H1 (cell line): ENCODE data around the gene TAOK2. TPM values are rescaled to one million over a fixed set of nuclear protein-coding genes. Genes with fewer than 3 reads are reported as not detected.

Source experiments
- CEBPB ChIP-seq: IDR thresholded peaks from 2 replicates; pipeline ENCODE4 v1.6.1; 2012; ENCODE audit warnings: low read depth, low read length
- CTBP2 ChIP-seq: IDR thresholded peaks from 2 replicates; pipeline ENCODE4 v1.7.0; 2011; ENCODE audit warnings: borderline replicate concordance, mild to moderate bottlenecking, moderate library complexity, mixed read lengths, low read length; ENCODE audit not compliant: insufficient read depth, insufficient read length
- JUN ChIP-seq: IDR thresholded peaks from 2 replicates; pipeline ENCODE4 v1.6.1; 2011; ENCODE audit warnings: low read depth, mild to moderate bottlenecking, improper control_type of control experiment, low read length
- KDM1A ChIP-seq: fragments of 200-600, 300-600 bp; sonication (generic); IDR thresholded peaks from 2 replicates; pipeline ENCODE4 v1.7.1; 2016; ENCODE audit warnings: mild to moderate bottlenecking, low read length, borderline replicate concordance
- RBBP5 ChIP-seq: IDR thresholded peaks from 2 replicates; pipeline ENCODE4 v1.7.1; 2012; ENCODE audit warnings: low read depth, mild to moderate bottlenecking, inconsistent platforms, low read length, moderate library complexity, borderline replicate concordance
- RXRA ChIP-seq: IDR thresholded peaks from 2 replicates; pipeline ENCODE4 v1.6.1; 2011; ENCODE audit warnings: low read depth, mild to moderate bottlenecking, low read length, moderate library complexity; ENCODE audit not compliant: insufficient read depth
- SRF ChIP-seq: IDR thresholded peaks from 2 replicates; pipeline ENCODE4 v1.6.1; 2011; ENCODE audit warnings: mild to moderate bottlenecking, low read depth, low read length, moderate library complexity
- TBP ChIP-seq: IDR thresholded peaks from 2 replicates; pipeline ENCODE4 v1.6.1; 2011; ENCODE audit warnings: low read depth, low read length, improper control_type of control experiment
- polyA plus RNA-seq, 7 experiments: library from polyadenylated mRNA; depleted of rRNA in 3 of 7; stranded (reverse) in 5 of 7; unstranded in 2 of 7; fragments of >200 nt in 5 of 7; fragments of 200-250 nt in 2 of 7; gene quantifications; 1 replicate in 5 of 7; 2 replicates in 1 of 7; 4 replicates in 1 of 7; pipeline versions ENCODE4 v1.2.1 to v1.2.3, GENCODE V29; 2011 to 2013; ENCODE audit warnings: missing spikeins in 2 of 7, mixed read lengths in 2 of 7
- total RNA-seq: library from RNA; stranded (reverse); fragmentation: NEBNext Ultra II Directional; extraction: Animal tissue kit (Norgen Biotek cat#: 25700); gene quantifications from 2 replicates; pipeline ENCODE4 v1.2.1, GENCODE V29; 2021

TAOK2 gene
- total and polyA plus RNA-seq, 2 of the 8 experiments (the other 6 are each of a cell fraction or from before 2014, with no cell fraction given) = 13.5 to 32.6 TPM

DNA sequence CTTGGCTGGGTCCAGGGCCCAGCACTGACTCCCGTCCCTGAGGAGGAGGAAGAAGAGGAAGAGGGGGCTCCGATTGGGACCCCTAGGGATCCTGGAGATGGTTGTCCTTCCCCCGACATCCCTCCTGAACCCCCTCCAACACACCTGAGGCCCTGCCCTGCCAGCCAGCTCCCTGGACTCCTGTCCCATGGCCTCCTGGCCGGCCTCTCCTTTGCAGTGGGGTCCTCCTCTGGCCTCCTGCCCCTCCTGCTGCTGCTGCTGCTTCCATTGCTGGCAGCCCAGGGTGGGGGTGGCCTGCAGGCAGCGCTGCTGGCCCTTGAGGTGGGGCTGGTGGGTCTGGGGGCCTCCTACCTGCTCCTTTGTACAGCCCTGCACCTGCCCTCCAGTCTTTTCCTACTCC is 13.3 kb downstream of the TAOK2 start (continued):
- TF ChIP-seq RBBP5 (no peak), TBP (no peak), CTBP2 (no peak), RXRA (no peak), JUN (no peak), CEBPB (no peak), SRF (no peak), KDM1A (no peak)
